Activated CD4-positive, alpha-beta T cell treated with anti-CD3 and anti-CD28 coated beads for 24 hours (primary cell): ENCODE measurements around the gene MVB12B.

Source experiments
- DNase-seq, 2 donors: peaks; one replicate each; pipeline ENCODE4 v3.0.0-alpha.2; 2020; ENCODE audit warnings: low read depth in 2 of 2

MVB12B gene

DNA sequence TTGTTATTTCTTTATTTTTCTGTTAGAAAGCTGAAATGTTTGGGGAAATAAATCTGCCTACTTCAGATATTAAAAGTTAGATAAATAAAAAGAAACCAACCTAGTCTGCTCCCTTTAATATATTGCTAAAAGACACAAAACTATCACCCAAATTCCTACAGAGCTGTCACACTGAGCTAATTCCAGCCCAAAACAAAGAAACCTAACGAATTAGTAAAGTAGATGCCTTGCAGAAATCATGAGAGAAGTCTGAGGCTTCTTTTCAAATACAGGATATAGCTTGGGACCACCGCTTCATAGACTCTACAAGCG is 164.9 kb downstream of the MVB12B start:
- no peak for DNase-seq

DNA sequence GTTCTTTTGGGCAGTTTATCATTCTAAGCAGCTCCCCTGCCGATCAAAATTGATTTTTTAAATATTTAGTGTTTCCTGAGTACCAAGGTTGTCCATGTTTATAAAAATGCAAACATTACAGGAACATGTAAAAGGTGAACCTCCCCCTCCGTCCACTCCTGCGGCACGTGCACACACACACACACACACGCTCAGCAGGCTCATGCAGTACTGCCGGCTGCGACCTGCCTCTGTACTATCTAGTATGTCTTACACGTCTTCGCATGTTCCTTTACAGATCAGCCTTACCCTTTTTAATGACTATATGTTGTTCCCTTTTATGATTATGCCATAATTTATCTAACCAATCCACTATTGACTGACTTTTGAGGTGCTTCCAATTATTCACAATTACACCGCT is 165.3 kb downstream of the MVB12B start:
- DNase-seq: no peak

DNA sequence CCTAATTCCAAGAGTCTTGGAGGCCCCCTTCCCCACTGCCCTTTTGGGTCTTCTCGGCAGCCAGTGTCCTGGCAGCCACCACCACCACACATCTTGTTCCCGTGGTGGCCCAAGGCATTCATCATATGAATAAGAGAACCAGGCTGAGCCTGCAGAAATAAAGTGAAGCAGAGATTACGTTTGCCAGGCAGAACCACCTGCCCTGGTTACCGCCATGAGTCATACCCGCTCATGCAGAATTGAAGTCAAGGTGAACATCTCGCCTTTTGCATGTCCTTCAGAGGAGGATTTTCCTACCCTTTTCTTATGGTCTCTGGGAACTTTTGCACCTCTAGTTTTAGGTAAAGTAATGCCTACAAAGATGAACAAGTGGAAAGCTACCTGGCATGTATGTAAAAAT is 167.6 kb downstream of the MVB12B start:
- DNase-seq: no peak

DNA sequence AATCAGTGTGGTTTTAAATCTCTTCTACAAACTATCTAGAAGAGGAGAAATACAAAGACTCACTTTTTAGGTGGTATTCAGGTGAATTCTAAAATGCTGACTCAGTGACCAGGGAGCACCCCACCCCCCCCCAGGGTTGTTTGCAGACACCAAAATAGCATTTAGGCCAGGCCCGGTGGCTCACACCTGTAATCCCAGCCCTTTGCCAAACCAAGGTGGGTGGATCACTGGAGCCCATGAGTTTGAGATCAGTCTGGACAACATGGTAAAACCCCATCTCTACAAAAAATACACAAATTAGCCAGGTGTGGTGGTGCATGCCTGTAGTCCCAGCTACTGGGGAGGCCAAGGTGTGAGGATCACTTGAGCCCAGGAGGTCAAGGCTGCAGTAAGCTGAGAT is 168.1 kb downstream of the MVB12B start:
- no peak for DNase-seq

DNA sequence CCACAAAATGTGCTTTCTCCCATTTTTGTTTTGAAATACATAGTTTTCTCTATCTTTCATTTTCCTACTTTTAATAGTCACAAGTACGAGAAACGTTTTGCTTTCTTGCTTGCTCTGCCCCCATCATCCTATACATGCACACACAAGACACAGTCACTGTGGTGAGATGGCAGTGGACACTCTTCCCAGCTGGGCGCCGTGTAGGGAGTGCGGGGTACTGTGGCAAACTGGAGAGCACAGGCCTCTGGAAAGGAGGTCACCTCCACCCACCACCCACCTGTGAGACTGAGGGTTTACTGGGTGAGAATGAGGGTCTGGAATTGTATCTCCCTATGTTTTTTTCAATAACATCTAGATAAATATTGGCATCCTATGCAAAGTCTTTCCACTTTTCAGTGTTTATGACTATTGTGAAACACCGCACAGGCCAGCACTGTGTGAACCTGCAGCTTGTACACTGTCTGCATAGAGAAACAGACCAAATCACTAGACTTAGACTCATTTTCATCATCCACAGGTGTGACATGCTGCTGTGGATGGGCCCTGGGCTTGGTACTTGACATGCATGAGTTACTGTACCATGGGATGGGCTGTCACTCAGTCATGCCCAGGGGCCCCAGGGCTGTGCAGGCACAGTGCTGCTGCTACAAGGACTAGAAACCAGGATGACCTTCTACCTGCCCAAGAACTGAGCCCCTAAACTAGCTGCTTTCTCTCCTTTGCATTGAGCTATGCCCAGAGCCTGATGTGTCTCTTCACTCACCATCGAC is 169.0 kb downstream of the MVB12B start:
- DNase-seq: no peak

DNA sequence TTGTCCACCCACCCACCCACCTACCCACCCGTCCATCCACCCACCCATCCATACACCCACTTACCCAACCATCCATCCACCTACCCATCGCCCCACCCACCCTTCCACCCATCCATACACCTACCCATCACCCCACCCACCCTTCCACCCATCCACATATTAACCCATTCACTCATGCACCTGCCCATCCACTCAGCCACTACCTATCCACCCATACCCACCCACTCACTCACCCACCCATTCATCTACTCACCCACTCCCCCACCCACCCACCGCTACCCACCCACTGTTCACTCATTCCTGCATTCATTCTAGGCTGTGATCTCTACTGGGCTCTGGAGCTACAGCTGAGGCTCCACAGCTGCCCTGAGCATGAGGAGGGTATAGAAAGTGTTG is 169.6 kb downstream of the MVB12B start:
- no peak for DNase-seq

DNA sequence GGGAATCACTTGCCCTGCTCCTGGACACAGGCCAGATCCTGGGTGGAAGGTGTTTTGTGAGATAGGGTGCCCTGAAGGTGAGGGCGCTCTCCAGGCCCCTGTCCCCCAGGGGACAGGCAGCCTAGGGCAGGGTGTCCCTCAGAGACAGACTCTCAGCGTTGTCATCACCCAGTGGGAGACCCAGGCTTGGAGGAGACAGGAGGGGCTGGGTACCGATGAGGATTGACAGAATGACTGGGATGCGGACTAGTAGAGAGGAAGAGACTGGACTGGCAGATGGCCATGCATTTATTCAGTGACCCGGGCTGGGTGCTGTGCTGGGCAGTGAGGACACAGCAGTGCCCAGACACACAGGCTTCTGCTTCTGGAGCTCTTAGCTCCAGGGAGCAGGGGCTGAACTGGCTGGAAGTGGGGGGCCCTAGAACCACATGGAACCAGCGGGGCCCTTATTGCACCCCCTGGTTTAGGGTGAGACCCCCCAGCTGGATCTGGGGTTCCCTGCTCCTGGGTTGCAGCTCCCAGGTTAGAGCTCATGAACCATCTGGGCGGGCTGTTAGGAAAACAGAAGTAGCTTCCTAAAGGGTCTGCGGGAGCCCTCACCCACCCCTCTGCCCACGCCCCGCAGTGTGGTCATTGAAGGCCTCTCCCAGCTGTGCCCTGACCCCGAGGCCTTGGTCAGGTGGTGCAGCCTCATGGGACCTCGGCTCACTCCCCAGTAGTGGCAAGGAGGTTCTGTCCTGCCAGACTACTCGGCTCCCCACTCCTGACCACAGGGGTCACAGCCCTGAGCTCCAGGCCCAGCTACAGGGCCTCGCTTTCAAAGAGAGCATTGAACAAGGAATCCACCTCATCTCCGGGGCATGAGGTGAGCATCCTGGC is 170.4 kb downstream of the MVB12B start:
- no peak for DNase-seq

DNA sequence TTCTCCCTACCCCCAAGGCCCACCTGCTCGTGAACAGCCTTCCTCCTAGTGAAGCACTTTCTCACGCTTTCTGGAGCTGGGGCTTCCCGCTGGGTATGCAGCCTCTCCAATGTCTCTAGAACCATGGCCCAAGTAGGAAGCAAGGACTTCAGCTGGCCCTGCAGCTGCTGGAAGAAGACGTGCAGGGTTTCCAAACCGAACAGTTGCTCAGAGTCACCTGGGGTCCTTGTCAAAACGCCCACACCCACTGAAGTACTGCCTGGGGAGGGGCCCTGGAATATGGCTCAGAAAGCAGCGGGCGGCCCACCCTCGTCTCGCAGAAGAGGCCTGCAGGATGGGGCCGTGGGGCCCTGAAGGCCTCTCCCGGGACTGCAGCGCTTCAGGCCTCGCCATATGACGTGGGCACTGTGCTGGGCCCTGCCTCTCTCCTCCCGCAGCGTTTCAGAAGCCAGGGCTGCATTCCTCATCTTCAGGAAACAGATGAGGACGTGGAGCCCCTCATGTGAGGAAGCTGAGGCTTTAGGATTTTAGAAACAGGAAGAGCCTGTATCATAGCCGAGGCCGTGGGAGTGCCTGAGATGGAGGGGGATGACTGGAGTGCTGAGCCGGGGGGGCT is 171.1 kb downstream of the MVB12B start:
- DNase-seq: no peak

DNA sequence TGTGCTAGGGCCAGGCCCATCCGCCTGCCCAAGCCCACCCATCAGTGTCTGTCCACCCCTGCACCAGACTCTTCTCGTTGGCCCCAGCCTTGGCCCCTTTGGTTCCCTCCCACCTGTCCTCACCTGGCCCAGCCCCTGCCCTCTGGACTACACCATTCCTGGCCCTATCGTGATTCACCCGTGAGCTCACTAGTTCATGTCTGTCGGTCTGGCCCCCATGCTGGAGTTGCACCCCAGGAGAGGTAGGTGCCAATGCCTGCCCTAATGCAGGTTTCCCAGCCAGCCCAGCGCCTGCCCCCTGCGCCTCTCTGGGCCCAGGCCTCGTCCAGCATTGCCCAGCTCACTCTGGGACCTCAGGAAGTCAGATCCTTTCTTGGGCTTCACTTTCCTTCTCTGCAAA is 171.7 kb downstream of the MVB12B start:
- DNase-seq: no peak

DNA sequence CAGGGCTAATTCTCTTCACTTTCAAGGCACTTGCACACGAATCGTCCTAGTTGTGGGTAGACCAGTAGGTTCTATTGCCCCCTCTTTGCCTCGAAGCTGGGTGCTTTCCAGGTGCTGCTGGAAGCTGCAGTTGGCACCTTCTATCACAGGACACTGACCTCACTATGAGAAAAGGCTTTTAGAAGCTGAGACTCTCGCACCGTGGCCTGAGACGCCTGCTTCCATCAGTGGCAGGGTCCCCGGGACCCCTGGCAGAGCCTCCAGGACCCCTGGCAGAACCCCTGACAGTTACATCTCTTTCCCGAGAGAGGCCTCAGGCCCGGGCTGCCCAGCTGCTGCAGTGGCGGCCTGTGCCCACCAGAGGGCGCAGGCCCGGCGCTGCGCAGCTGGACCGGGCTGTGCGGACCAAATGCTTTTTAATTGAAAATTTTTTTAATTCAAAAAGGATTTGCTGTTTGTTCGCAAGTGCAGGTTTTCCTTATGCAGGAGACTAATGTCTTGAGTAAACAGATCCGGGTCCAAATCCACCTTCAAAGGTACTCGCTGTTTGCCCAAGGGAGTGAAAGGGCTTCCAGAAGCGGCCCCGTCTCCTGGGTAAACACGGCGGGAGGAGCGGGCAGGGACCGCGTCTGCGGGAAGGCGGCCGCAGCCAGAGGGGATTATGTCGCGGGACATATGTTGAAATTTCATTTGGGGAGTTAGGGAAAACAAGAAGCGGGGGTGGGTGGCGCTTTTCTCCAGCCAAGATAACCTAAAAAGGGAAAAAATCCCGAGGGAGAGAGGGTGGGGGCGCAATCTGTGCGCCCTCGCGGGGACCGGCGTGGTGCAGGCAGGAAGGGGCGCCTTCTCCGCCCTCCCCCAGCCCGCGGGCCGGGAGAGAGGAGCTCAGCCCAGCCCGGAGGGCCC is 172.6 kb downstream of the MVB12B start:
- no peak for DNase-seq

DNA sequence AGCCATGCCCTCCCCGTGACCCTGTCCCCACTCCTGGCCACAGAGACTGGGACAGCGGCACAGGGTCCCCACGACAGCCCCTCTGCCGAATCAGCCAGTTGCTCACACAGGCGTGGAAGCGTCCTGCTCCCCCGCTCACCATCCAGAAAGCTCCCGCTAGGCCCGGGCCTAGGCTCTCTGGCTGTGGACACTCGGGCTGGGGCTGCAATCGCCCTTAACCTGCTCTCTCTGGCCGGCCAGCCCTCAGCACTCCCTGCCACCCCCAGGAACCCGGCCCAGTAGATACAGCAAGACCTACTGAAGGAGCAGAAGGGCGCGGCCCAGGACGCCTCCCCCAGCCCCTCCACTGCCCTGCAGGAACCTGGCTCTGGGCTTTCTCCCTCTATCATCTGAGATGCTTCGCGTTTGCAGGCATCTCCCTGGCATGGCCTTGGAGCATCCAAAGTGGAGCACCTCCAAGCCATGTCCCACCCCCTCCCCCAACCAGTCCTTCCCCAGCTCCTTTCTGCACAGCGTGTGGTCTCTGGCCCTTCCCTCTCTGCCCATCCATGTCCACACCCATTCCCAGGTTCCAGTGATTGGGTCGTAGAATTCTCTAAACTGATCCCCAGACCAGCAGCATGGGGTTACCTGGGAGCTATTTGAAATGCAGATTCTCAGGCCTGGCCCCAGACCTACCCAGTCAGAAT is 173.4 kb downstream of the MVB12B start:
- DNase-seq: no peak

DNA sequence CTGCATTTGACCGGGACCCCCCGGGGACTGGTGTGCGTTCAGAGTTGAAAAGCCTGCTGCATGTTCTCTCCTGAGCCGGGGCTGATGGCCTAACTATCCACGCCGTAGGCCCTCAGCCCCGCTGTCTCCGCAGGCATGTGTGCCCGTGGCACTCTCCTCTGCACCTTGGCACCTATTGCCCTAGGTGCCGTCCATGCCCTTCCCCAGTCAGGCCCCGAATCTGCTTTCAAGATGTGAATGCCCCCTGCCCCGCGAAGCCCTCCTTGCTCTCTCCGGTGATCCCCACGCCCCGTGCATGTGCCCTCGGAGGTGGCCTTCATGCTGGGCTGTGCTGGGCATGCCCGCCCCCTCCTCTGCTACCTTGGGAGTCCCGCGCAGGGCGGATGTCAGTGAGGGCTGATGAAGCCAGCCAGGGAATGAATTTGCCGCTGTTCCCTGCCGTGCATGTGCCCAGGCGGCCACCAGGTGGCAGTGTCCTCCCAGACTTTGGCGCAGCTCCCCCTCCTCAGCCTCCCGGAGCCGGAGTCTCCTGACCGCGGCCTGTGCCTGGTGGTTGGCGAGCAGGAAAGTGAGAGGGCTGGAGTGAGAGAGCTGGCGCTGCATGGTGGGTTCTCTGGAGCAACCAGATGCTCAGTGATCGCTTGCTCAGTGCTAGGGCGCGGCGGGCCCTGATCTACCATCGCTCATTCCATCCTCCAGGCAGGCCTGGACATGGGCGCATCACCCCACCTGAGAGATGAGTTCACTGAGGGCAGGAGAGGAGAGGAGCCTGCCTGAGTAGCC is 174.2 kb downstream of the MVB12B start:
- DNase-seq: peak; percentile 45 to 62

DNA sequence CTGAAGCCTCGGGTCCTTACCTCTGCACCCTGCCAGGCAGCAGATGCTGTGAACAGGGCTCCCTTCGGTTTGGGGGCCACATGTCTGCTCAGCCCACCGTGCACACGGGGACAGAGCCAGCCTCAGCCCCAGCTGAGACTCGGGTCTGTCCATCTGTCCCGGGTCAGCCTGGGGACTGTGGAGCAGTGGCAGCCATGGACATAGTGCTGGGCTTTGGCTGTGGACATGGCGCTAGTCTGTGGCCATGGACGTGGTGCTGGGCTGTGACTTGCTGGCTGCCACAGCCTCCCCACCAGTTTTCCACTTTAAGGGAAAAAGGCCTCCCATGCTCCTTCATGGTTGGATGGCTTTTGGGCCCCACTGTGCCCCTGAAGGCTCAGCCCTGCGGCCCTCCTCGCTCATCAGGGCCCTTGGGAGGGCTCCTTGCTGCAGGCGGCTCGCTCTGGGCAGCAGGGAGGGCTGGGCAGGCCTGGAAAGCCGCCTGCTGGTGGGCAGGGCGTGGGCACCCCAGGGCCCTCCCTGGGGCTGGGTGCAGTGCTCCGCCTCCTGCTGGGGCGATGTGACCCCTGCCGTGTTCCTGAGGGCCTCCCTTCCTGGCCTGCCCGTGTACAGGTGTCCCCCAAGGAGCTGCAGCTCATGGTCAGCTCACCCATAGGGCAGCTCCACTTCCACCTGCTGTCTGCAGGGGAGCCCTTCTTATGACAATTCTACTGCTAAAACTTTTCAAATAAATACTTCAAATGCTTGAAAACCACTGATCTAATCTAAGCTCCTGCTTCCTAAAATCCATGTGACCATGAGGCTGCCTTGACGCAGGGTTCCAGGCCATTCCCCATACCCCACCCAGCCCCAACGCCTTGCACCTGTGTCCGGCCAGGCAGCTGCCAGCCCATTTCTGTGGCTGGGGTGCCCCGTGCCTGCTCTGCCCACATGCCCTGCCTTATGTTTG is 175.0 kb downstream of the MVB12B start:
- DNase-seq: no peak

DNA sequence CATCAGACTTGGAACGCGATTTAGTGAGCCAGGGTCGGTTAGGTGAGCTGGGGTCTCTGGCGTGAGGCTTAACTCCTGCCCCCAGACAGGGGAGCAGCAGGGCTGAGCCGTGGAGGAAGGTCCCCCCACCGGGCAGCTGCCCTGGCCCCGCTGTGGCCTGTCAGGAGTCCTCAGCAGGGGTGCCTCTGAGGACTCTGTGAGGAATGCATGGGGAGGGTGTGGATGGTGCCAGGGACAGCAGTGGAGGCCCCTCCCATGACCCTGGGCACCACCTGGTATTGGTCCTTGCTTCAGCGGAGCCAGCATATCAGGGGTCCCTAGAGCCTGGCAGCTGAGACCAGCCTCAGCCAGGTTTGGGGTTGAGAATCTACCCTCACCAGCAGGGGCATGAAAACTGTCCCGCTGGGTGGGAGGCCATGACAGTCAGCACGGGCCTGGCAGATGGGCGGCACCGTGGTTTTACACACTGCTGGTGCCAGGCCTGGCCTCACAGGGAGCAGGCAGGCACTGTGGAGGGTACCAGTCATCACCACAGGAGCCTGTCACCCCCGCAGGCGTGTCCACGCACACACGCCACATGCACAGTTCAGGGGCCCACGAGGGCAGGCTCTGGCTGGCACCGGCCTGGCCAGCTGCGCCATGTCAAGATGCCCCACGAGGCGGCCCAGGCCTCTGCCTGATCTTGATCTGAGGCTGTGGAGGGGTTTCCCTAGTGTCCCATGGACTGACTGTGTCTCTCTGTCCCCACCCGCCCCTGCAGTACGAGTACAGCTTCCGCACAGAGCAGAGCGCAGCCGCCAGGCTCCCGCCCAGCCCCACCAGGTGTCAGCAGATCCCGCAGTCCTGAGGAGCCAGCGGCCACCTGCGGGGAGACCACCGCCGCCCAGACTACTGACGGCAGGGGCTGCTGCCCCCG is 176.0 kb downstream of the MVB12B start:
- DNase-seq: no peak

DNA sequence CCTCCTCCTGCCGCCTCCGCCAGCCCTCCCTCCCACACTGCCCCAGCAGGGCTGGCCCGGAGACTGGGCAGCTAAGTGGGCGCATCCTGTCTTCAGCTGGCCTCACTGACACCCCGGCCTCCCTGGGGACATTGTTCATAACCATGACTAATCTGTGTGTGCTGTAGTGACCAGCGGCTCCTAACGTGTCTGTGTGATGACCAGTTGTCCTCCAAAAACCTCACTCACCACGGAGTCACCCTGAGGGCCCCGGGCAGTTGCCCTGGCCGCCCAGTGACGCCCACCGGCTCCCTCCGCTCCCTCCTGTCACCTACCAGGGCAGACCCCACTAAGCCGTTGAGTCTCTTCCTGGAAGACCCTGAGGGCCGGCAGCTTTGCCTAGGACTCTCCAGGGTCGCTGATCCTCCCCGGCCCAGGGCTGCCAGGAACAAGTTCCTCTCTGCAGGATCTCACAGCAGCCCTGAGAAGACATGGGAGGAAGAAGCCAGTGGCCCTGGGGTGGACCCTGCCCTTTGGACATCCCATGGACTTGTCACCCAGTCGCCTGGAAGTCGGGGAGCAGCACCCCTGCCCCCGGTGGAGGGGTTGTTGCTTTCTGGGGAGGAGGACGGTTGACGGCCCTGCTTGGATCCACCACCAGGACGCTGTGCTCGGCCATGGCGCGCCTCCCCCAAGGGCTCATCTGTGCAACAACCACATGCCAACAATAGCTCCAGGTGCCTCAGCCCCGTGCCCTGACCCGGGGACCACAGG is 176.9 kb downstream of the MVB12B start:
- DNase-seq: no peak

DNA sequence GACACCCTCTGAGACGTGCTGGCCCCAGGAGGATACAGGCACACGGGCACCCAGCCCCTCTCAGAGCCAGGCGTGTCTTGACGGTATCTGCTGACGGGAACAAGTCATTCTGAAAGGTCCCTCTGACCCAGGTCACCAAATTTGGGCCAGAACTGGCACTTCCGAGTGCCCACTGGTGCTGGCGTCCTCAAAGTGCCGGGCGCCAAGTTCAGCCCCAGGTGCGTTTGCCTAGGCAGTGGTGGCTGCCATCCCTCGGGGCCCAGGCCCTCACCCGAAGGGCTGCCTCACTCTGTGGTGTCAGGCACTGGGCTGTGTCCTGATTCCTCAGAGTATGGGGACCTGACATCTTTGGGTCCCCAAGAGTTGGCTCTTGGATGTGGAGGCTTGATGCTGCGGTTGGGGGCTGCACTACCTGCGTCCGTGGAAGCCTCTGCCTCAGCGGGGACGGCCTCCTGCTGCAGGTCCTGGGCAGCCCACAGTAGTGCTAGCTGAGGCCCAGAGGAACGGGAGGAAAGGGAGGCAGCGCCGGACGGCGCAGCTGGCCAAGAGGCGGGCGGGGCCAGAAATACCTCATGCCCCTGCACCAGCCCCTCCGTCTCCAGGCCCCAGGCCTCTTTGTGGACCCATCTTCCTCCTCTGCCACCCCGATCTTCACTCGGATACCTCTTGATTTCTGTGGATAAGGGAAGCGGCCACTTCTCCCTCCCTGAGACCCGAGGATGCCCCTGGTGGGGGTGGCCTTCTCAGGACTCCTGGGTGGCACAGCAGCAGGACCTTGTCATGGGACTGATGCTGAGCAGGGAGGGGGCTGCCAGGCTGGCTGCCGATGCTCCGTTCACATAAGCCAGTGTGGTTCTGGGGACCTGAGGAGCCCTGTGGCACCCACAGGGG is 177.7 kb downstream of the MVB12B start:
- DNase-seq: no peak
